HG03354 (cell line): Measurements from ENCODE around the gene PRKAR1B.

Experiments
- ATAC-seq: cut with Tn5 transposase; IDR thresholded peaks from one replicate; pipeline ENCODE4 v1.9.1; 2021; ENCODE audit warnings: mild to moderate bottlenecking; ENCODE audit not compliant: unreplicated experiment, poor library complexity, severe bottlenecking

The PRKAR1B gene

GRCh38 chr7:583410-584121 lies 143.5 kb downstream of the PRKAR1B start:
- no peak for ATAC-seq

GRCh38 chr7:582931-583330 lies 144.2 kb downstream of the PRKAR1B start:
- no peak for ATAC-seq

- no peak for ATAC-seq
Observed at GRCh38 chr7:582081-582835, 144.8 kb downstream of the PRKAR1B start.

- ATAC-seq: no peak
Observed at GRCh38 chr7:578386-578785, 148.7 kb downstream of the PRKAR1B start.

DNA sequence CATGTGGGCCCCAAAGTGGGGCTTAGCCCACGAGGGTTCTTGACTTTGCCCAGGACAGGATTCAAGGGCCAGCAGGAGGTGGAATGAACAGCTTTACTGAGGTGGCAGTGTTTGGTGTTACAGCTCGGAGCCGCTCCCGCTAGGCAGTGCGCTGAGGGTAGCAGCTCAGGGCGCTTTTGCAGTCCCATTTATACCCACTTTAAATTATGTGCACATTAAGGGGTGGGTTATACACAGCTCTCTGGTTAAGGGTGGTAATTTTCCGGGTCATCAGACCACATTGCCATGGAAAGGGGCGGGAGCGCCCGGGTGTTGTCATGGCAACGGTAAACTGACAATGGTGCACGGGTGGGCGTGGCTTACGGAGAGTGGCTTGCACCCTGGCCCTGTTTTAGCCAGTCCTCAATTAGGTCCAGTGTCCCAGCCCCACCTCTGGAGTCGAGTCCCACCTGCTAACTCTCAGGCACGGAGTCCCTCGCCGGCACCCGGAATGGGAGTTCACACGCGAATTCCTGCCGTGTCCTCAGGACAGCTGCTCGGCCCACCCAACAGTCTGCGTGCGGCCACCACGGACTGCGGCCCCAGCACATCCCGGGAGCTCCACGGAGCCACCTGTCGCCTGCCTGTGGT lies 149.2 kb downstream of the PRKAR1B start:
- no peak for ATAC-seq

DNA sequence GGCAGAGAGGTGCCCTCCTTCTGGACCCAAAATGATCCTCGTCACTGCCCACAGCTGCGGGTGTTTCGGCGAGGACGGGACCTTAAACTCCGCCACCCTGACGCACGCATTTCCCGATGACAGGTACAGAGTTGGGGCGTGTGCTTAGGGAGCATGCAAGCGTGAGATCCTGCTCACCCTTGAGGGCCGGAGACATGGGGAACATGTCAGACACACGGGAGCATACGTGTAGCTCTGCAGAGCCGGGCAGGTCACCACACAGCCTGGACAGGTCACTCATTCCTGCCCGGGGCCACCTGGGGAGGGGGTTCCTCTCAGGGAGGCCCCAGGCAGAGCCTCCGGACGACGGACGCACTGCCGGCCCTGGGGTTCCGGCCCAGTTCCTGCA lies 149.8 kb downstream of the PRKAR1B start:
- no peak for ATAC-seq

GRCh38 chr7:576524-577277 lies 150.4 kb downstream of the PRKAR1B start:
- no peak for ATAC-seq

DNA sequence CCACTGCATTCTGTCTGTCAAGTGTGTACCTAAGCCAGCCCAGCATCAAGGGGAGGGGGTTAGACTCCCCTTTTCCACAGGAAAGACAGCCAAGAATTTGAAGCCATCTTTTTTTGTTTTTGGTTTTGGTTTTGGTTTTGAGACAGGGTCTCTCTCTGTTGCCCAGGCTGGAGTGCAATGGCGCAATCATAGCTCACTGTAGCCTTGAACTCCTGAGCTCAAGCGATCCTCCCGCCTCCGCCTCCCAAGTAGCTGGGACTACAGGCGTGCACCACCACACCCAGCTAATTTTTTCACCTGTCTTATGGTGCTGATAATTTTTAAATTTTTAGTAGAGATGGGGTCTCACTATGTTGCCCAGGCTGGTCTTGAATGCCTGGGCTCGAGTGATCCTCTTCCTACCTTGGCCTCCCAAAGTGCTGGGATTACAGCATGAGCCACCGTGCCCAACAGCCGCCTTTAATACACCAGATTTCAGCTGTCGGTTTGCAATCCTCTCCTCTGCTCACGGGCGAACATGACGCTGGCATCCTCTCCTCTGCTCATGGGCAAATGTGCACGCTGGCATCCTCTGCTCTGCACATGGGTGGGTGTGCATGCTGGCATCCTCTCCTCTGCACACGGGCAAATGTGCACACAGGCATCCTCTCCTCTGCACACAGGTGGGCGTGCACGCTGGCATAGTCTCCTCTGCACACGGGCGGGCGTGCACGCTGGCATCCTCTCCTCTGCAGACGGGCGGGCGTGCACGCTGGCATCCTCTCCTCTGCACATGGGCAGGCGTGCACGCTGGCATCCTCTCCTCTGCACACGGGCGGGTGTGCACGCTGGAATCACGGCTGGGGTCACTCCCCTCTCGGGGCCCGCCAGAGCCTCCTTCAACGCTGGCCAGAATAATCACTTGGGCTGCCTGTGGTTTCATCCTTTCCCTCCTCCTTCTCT lies 151.4 kb downstream of the PRKAR1B start:
- ATAC-seq: no peak

DNA sequence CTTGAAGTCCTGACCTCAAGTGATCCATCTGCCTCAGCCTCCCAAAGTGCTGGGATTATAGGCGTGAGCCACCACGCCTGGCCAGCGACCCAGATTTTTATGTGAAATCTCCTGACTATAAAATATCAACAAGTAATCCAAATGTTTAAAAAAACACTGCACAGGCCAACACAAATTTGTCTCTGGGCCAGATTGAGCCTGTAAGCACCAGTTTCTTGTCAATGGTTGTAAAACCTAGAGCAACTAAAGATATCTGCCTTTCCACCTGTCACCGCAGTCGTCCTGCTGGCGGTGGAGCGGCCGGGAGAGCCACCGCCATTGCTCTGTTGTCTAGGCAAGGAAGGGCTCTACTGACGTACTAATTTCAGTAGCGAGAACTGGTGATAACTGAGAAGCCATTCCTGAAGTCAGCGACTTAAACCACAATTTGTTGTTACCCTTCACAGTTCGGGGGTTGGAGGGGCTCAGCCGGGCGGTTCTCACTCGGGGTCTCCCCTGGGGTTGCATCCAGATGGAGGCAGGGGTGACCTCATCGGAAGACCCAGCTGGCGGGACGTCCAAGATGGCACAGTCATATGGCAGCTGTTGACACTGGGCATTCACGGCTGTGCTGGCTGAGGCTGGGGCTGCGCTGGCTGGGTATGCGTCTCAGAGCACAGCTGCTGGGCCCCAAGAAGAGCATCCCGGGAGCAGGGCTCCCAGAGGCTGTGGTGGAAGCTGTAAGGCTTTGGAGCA lies 152.3 kb downstream of the PRKAR1B start:
- no peak for ATAC-seq

DNA sequence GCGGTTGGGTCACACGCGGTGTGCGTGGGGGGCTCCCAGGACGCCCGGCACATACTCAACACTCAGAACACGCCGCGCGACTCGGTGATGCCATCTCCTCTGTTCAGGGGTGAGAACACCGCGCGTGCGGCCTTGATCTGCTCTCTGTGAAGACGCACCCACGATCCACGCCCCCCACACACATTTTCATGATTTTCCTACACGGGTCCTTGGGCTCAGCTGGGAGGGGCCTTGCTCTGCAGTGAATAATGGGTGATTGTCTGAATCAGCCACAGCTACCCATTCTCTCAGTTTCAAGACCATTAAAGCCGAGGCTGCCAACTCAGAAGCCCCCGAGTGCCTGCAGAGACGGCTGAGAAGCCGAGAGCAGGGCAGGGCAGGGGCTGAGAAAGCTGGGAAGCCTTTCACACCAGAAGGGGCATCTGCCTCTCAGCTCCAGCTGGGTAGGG lies 153.1 kb downstream of the PRKAR1B start:
- ATAC-seq: no peak

GRCh38 chr7:573269-573932 lies 153.7 kb downstream of the PRKAR1B start:
- no peak for ATAC-seq

DNA sequence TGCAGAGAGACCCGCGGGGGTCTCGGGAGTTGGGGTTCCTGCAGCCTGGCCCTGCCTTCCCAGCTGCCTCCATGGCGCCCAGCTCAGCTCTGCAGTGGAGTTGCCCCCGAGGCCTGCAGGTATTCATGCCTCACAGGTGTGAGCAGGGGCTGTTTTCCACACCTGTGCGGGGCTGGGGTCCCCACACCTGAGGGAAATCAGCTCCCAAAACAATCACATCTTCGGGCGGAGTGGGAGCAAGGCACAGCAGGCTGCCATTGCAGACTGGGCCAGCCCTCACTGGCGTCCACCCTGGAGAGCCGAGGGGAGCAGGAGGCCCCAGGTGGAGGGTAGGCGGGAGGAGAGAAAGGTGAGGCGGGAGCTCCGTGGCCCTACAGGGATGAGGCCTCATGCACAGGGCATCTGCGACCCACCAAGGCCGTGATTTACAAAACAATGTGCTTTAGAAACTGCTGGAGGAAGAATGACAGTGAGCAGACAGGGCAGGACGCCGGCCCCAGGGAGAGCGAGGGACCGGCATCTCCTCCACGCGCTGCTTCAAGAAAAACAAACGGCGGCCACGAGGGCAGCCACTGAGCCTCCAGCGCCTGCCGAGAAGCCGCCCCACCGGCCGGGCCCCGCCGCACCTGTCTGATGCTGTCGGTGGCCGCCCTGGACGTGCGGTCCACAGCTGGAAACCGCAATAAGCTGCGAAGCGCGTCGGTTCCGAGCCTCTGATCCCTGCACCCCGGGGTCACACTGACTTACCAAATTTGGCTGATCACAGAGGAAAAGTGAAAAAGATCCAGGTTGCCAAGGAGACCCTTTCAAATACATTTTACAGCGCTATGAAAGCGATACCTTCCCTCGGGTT lies 154.4 kb downstream of the PRKAR1B start:
- no peak for ATAC-seq

DNA sequence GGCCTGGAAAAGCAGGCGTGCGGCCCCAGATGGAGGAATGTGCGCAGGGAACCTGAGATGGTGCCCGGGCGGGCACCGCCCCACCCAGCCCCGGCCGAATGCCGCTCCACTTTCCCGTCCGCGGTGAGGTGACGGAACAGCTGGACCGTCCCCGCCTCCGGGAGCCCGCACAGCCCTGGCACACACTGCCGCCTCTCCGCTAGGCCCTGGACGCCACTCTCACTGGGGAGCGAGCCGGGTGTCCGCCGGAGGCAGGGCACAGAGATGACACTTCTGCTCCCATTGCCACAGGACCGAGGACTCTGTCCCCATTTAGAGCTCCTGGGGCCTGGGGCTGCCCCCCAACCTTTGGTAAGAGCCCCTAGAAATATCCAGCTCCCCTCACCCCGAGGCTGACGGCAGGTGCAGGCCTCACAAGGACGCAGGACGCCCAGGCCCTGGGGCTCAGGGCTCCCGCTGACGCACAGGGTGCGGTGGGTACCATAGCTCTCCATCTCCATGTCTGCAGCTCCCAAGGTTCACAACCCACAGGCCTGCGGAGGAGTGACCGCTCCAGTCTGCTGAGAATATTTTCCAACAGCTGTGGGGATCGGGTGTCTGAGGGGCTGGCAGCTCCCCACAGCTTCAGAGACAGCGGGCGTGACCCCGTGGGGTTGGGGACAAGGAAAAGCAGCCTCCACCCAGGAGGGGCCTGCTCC lies 155.2 kb downstream of the PRKAR1B start:
- no peak for ATAC-seq

- ATAC-seq: no peak
Observed at GRCh38 chr7:571096-571717, 155.9 kb downstream of the PRKAR1B start.

DNA sequence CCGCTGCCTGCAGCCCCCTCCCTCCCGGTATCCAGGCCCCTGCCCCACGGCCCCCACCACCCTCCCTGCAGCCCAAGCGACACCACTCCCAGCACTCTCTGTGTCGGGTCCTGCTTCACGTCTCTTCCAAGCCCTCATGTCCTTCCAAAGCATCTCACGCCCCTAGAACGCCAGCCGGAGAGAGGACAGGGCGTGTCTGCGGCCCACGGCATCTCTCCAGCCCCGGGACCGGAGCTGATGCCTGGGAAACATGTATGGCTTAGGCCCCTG lies 156.3 kb downstream of the PRKAR1B start:
- no peak for ATAC-seq

GRCh38 chr7:569996-570800 lies 156.9 kb downstream of the PRKAR1B start:
- ATAC-seq: no peak
